H4 (cell line): Measurements from ENCODE around the gene MINPP1. TPM values are rescaled to one million over a fixed set of nuclear protein-coding genes. Genes with fewer than 3 reads are reported as not detected.
A peak's percentile ranks its signal among the peaks of the same experiment; 100 is the strongest.
"Not testable (repeated sequence)": the region's sequence is repeated elsewhere in the genome, so short reads cannot be mapped to it uniquely, and the experiment has no call there.

Experiments
- DNase-seq: peaks from one replicate; pipeline ENCODE4 v3.0.0-alpha.2; 2015; ENCODE audit warnings: low spot score
- total RNA-seq: library from RNA; depleted of rRNA; stranded (reverse); fragments of >200 nt; shearing (Covaris generic); gene quantifications from 2 replicates; pipeline ENCODE4 v1.2.3, GENCODE V29; 2014; rRNA removed

MINPP1 gene, protein sequence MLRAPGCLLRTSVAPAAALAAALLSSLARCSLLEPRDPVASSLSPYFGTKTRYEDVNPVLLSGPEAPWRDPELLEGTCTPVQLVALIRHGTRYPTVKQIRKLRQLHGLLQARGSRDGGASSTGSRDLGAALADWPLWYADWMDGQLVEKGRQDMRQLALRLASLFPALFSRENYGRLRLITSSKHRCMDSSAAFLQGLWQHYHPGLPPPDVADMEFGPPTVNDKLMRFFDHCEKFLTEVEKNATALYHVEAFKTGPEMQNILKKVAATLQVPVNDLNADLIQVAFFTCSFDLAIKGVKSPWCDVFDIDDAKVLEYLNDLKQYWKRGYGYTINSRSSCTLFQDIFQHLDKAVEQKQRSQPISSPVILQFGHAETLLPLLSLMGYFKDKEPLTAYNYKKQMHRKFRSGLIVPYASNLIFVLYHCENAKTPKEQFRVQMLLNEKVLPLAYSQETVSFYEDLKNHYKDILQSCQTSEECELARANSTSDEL
- total RNA-seq, result 49.6 and 63.7 TPM in 2 replicates

DNA sequence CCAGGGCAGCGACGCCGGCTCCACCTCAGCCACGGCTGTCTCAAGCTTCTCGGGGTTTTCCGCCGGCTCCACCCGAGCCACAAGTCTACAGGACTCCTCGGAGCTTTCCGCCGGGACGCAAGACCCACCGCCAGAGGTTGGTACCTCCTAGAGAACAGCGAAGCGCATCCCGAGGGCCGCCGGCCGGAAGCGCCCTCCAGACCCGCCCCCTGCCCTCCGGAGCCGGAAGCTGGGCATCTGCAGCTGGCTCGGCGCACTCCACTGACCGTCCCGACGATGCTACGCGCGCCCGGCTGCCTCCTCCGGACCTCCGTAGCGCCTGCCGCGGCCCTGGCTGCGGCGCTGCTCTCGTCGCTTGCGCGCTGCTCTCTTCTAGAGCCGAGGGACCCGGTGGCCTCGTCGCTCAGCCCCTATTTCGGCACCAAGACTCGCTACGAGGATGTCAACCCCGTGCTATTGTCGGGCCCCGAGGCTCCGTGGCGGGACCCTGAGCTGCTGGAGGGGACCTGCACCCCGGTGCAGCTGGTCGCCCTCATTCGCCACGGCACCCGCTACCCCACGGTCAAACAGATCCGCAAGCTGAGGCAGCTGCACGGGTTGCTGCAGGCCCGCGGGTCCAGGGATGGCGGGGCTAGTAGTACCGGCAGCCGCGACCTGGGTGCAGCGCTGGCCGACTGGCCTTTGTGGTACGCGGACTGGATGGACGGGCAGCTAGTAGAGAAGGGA lies at the start of gene MINPP1:
TSS of gene MINPP1 (plus strand) at position 254 of the 726 bp plus-strand sequence. CDS start at position 277, 23 bp downstream.
- peak; percentile 76 for DNase-seq

DNA sequence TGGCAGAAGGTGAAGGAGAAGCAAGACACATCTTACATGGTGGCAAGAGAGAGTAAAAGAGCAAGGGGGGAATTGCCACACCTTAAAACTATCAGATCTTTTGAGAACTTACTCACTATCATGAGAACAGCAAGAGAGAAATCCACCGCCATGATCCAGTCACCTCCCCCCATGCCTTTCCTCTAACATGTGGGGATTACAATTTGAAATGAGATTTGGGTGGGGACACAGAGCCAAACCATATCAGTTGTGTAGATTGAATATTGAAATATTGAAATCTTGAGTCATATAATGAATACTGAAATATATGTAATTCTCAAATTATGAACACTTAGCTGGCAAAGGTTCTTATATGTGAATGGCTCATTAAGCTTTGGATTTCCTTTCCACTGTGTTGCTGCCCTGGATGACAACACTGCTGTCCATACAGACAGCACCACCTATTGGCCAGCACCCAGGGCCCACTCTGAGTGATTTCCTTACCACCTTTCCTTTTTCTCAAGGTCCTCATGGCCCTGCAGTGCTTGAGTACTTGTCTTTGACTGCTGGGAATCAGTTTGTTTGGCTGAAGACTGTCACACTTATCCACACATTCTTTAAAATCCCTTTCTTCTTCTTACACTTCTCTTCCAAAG lies 48.0 kb upstream of the MINPP1 start:
- DNase-seq, result not testable (repeated sequence)

DNA sequence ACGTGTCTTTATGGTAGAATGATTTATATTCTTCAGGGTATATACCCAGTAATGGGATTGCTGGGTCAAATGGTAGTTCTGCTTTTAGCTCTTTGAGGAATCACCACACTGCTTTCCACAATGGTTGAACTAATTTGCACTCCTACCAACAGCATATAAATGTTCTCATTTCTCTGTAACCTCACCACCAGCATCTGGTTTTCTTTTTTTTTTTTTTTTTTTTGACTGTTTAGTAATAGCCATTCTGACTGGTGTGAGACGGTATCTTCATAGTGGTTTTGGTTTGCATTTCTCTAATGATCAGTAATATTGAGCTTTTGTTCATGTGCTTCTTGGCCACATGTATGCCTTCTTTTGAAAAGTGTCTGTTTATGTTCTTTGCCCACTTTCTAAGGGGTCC lies 42.9 kb upstream of the MINPP1 start:
- DNase-seq, result not testable (repeated sequence)

DNA sequence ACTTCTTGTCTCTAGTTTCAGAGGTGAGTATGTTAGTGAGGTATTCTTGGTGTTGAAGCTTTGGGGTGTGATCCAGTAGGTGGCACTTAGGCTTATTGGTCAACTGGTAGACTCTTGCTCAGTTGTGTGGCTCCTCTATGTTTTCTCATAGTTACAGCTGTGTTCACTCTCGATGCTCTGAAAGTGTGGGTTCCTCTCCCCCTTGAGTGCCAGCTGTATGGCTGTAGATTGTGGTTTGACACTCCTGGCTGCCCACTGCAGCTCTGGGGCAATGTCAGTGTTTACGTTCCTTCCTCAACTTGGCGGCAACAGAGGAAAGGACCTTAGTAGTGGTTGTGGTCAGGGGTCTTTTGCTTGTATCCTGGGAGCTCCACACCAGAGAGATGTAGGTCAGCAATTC lies 37.8 kb upstream of the MINPP1 start:
- DNase-seq, result not testable (repeated sequence)

DNA sequence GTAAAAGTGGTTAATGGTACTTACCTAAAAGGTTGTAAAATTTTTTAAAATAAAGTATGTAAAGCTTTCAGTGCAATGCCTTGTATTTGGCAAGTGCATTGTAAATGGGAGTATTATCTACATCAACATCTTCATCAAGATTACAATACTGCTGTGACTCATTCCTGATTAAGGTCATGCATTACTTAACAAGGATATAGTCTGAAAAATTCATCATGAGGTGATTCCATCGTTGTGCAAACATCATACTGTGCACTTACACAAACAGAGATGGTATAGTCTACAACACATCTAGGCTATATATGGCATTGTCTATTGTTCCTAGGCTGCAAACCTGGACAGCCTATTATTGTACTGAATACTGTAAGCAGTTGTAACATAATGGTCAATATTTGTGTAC lies 16.0 kb upstream of the MINPP1 start:
- DNase-seq, result not testable (repeated sequence)

DNA sequence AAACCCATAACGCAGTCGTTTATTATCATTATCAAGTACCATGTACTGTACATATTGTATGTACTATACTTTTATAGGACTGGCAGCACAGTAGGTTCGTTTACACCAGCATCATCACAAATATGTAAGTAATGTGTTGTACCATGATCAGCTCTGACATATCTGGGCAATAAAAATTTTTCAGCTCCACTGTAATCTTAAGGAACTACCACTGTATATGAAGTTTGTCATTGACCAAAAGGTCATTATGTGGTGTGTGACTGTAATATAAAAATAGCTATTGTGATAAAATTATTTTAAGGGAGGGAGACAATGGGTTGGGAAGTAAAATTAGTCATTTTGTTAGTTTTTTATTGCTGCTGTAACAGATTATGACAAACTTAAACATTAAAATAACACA lies 14.4 kb upstream of the MINPP1 start:
- not testable (repeated sequence) for DNase-seq

DNA sequence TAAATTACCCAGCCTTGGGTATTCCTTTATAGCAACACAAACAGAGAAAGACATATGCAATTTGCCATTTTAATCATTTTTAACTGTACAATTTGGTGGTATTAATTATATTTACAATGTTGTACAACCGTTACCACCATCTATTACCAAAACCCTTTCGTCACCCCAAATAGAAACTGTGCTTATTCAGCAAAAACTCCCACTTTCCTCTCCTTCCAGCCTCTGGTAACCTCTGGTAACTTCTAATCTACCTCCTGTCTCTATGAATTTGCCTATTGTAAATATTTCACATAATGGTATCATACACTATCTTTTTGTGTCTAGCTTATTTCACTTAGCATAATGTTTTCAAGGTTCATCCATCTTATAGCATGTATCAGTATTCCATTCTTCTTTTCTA lies 12.2 kb upstream of the MINPP1 start:
- DNase-seq, result not testable (repeated sequence)

DNA sequence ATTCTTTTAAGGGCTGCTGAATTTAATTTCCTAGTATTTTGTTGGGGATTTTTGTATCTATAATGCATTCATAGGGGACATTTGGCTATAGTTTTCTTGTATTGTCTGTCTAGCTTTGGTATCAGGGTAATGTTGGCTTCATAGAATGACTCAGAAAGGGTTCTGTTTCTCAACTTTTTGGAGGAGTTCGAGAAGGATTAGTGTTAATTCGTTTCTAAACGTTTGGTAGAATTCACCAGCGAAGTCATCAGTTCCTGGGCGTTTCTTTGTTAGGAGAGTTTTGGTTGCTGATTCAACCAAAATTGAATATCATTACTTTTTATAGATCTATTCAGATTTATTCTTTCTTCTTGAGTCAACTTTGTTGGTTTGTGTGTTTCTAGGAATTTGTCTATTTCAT lies 9.2 kb upstream of the MINPP1 start:
- DNase-seq, result not testable (repeated sequence)

DNA sequence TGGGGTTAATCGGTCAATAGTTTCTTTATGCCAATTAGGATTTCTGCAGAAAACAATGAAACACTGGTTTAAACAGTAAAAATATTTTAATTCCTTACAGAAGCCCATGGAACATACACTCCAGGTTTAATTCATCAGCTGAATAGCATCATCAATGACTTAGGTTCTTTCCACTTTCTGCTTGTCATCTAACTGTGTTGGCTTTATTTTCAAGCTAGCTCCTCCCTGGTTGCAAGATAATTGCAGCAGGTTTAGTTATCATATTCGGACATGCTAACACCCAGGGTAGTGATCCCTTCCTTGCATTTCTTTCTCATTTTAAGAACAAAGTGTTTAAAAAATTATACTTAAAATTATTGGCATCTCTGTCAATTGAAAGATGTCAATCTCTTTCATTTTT lies 7.3 kb upstream of the MINPP1 start:
- not testable (repeated sequence) for DNase-seq

DNA sequence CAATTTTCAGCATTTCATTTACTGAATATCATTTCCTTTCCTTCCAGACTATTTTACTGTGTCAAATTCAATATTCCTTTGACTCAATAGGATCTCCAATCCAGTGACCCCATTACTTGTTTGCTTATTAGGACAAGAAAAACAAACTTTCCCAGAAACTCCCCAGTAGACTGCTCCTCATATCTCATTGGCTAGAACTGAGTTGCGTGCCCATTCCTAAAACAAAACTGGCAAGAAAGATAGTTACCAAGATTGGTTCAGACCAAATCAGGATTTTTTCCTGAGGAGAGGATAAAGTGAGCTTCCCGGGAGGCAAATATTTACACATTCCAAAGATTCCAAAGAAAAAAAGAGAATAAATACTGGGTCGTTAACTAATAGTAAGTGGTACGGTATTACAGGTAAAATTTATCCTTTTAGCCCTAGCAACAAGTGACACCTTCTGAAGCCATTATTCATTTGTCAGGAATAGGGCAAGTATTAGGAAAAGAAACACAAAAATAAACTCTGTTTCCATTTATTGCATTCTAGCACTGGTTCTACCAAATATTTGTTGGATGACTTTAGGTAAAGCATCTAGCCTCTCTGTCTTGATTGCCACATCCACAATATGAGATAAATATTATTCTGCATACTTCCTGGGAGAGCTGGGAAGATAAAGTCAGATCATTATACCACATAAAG lies 6.4 kb upstream of the MINPP1 start:
- not testable (repeated sequence) for DNase-seq

DNA sequence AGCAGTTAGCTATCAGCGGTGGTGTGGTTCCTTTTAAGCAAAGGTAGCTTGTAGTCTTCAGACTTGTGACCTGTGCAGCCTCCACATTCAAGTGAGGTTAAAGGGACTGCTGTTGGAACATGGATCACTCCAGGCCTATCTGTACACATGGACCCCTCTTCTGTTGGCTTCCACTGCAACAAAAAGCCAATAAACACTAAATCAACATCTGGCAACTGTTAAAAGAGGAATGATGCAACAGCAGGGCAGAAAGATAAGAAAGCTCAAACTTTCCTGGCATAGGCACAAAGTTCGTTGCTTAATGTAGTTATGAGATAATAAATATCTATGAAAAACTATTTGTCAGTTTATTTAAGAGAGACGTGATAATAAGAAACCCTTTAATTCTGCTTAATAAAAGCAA lies 4.0 kb upstream of the MINPP1 start:
- DNase-seq, result no peak

DNA sequence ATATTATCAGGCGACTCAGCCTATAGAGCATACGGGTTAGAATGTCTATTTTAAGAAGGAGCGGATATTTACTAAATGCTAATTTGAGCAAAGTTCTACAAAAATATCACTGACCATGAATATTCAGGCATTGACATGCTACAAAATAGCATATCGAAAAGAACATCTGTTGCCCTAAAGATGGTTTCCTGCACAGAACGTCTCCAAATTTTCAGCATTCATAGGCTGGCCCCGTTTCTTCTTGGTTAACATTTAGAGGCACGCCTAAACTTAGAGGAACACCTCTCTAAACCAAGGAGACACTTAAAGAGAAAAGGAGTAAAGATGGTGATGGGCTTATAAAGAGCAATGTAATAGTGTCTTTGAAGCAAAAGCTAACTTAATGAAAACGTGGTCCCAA lies 1.3 kb upstream of the MINPP1 start:
- DNase-seq, result no peak

DNA sequence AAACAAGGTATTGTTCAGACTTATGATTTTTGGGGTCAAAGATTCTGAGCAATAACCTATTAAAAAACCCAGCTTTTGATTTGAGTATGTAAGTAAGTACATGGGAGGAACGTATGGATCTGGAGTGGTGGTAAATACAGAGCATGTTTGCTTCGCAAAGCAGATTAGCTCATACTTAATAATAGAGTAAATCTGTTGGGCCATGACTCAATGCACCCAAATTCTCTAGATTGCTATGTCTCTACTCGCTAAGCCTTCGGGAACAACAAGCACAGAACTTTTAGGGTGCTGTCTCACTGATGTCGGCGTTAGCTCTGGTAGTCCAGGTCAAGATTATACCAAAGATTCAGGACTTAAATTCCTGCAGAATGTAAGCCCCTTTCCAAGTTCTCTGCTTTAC lies 807 bp upstream of the MINPP1 start:
- no peak for DNase-seq

DNA sequence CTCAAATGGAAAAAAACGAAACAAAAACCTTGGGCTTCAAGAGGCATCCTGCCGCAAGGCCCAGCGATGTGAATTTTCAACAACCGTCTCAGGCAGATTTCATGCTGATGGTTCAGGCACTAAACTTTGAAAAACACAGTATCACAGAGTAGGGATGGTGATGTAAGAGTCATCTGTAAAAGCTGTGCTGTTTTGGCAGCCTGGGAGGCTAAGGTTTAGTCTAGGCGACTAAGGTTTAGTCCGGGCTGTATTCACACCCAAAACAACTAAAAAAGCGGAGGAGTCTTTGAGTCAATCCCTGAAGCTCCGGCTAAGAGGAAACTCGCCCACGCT lies 420 bp upstream of the MINPP1 start:
- no peak for DNase-seq

DNA sequence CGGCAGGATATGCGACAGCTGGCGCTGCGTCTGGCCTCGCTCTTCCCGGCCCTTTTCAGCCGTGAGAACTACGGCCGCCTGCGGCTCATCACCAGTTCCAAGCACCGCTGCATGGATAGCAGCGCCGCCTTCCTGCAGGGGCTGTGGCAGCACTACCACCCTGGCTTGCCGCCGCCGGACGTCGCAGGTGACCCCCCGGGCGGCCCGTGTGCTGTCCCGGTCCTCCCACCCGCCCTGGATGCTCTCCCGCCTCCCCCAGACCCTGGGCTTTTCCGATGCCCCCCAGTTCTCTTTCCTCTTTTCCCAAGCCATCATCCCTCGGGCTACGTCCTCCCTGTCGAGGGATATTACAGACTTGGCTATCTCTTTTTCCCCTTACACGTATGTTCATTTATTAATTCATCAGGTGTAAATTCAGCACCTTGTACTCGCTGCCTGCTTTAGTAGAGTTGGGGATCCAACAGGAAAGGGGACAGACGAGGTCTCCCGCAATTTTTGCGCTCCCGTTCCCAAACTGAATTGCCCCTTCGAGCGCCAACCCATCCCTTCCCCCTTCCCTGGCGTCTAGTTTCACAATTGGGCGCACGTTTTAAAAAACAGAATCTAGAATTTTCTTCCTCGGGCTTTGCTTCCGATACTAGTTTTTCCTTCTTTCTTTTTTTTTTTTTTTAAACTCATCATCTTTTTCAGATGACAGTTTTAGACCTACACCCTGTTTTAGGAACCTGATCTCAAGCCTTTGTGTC lies 846 bp downstream of the MINPP1 start:
- peak; percentile 54 for DNase-seq

DNA sequence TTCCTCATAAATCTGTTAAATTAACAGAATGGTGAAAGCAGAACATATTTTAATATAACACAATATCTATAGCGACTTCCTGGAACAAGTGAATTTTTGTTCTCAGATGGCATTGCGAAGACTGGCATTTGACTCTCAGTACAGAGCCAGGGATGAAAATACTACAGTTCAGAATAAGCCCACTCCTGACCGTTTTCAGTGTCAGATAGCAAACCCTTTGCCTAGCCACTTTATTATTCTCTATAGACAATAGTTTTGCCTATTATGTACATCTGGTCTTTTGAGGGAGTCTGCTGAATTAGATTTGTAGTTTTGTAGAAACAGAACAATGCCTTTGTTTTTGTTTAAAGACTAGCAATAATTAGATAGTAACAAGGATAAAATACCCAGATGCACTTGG lies 2.3 kb downstream of the MINPP1 start:
- DNase-seq, result no peak

DNA sequence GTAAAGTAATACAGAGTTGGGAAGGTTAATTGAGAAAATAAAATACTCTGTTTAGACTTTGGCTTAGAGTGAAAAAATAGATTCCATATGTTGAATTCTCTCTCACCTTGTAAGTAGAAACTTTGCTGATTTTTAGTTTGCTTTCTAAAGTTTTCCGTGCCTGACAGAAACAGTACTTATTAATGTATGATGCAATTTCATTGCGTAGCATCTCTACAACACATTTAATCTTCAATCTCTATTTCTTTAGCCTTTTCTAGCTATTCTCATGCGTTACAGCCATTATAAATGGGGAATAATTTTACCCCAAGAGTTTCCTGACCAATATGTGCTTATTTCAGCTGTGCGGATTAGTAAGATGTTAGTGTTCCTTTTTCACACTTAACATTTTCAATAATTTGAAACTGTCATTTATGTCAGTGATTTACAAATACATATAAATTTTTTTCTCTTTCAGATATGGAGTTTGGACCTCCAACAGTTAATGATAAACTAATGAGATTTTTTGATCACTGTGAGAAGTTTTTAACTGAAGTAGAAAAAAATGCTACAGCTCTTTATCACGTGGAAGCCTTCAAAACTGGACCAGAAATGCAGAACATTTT lies 3.3 kb downstream of the MINPP1 start:
- DNase-seq, result no peak

DNA sequence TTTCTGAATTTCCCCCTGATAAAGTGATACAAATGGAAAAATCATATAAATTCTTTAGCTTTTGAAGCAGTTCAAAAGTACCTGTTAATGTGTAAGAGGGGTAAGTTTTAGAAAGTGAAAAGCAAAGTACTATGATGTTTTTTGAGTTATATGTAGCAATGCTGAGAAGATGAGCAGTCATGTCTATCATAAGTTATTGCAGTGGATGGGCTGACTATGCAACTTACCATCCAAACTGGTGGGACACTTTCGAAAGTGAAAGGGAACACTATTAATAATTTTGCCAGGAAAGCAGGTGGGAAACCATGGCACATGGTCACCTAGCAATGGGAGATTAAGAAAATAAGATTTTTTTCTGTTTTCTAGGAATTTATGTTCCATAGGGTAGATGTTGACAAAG lies 4.1 kb downstream of the MINPP1 start:
- no peak for DNase-seq

DNA sequence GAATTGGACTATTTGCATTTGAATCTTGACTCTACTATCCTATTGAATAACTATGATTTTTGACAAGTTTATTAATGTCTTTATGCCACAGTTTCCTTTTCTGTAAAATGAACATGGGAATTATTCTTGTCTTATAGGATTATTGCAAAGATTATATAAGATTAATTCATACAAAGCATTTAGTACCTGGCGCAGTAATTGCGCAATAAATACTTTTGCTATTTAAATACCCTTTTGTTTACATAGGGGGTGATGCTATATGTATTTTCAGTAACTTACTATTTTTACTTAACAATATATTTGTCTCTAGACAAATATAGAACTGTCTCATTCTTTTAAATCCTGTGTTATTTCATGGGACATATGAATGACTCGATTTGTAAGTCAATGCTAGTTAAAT lies 5.3 kb downstream of the MINPP1 start:
- DNase-seq, result no peak

DNA sequence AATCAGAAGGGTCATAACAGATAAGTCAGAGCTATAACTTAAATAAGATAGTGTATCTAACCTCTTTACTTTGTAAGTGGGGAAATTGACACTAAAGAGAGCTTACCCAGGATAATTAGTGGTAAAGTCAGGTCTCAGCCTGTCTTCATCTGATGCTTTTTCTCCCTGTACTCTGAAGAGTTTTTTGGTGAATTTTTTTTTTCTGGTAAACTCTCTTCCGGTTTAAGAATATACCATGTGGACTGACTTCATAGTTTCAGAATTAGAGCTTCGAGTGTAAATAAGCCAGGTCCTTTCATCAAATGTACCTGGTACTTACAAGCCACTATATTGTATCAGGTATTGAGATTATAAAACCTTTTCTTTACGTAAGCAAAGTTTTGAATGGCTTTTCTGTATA lies 6.8 kb downstream of the MINPP1 start:
- no peak for DNase-seq

DNA sequence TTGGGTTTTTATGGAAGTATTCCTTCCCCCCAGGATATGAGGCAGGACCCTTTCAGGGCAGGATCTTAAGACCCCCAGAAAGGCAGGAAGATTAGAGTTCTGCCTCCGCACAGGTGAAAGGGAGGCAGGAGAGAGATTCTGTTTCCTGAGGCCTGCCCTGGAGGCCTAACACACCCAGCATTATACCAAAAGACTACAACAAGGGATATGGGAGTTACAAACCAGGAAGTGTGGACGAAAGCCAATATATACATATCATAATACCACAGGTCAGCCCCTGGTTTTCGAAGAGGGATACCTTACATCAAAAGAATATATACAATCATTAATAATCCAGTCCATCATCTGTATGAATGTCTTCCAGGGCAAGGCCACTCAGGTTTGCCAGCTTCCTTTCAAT lies 14.2 kb downstream of the MINPP1 start:
- DNase-seq, result no peak
